ENCODE data around the gene SLC35A3. TPM values are rescaled to one million over a fixed set of nuclear protein-coding genes. Genes with fewer than 3 reads are reported as not detected.

SLC35A3 gene
- polyA plus RNA-seq, 4 donors = 17.8 to 103 (median 25.6) TPM

GRCh38 chr1:100027212-100027611 is 57.4 kb downstream of the SLC35A3 start:
- Histone ChIP-seq H3K9me3 (ENCODE audit: control insufficient read depth in 2 of 2, insufficient read depth in 1 of 2, low read depth in 1 of 2, low read length in 1 of 2) (no peaks in the 10 kb centered on the region), H3K4me1 (ENCODE audit: control insufficient read depth in 3 of 3, insufficient read depth in 2 of 3, low read depth in 1 of 3, low read length in 2 of 3) (no peaks in the 10 kb centered on the region), H3K27me3 (ENCODE audit: control insufficient read depth in 3 of 3, insufficient read depth in 3 of 3, low read length in 3 of 3) (no peaks in the 10 kb centered on the region), H3K4me3 (ENCODE audit: low read depth in 1 of 3, low read length in 3 of 3) (no peak overlapping the region), H3K36me3 (ENCODE audit: control insufficient read depth in 3 of 3, insufficient read depth in 2 of 3, low read depth in 1 of 3, low read length in 3 of 3) (peaks cover 0 to 9% (median 0%) of the 10 kb centered on the region in 3 donors), H3K27ac (ENCODE audit: low read depth in 1 of 3, low read length in 2 of 3) (no peak overlapping the region)
- 93 to 100% (median 100%) methylated on average over 1 of the region's 1 CpG for WGBS, 3 donors
- FAIRE-seq (no peak), DNase-seq (no peak)

GRCh38 chr1:100028765-100029164 is 59.0 kb downstream of the SLC35A3 start:
- Histone ChIP-seq H3K36me3 (ENCODE audit: control insufficient read depth in 3 of 3, insufficient read depth in 2 of 3, low read depth in 1 of 3, low read length in 3 of 3) (peaks cover 0 to 6% (median 0%) of the 10 kb centered on the region in 3 donors), H3K4me3 (ENCODE audit: low read depth in 1 of 3, low read length in 3 of 3) (no peak overlapping the region), H3K27ac (ENCODE audit: low read depth in 1 of 3, low read length in 2 of 3) (no peak overlapping the region), H3K9me3 (ENCODE audit: control insufficient read depth in 2 of 2, insufficient read depth in 1 of 2, low read depth in 1 of 2, low read length in 1 of 2) (no peaks in the 10 kb centered on the region), H3K27me3 (ENCODE audit: control insufficient read depth in 3 of 3, insufficient read depth in 3 of 3, low read length in 3 of 3) (no peaks in the 10 kb centered on the region), H3K4me1 (ENCODE audit: control insufficient read depth in 3 of 3, insufficient read depth in 2 of 3, low read depth in 1 of 3, low read length in 2 of 3) (no peaks in the 10 kb centered on the region)
- 74 to 90% (median 88%) methylated on average over 2 of the region's 2 CpGs for WGBS, 3 donors
- DNase-seq (peak in 1 of 2 donors; percentile 19), FAIRE-seq (no peak)

DNA sequence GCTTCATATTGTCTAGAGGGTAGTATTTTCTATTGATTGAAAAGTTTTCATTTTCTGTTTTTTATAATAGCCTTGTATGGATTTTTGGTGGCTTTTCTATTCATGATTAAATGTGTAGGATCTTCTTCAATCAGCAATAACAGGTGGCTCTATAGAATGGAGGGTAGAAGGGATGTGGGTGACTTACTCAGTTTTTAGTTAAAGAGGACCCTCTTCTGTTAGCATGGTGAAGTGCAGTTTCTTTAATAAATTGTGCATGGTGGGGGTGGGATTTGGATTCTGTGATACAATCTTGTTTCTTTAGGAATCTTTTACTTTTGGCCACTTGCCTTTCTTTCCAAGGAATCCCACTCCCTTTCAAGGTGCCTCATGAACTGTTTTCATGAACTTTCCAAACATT is 64.7 kb downstream of the SLC35A3 start:
- Histone ChIP-seq H3K9me3 (ENCODE audit: control insufficient read depth in 2 of 2, insufficient read depth in 1 of 2, low read depth in 1 of 2, low read length in 1 of 2) (no peaks in the 10 kb centered on the region), H3K4me3 (ENCODE audit: low read depth in 1 of 3, low read length in 3 of 3) (no peak overlapping the region), H3K27ac (ENCODE audit: low read depth in 1 of 3, low read length in 2 of 3) (no peak overlapping the region), H3K4me1 (ENCODE audit: control insufficient read depth in 3 of 3, insufficient read depth in 2 of 3, low read depth in 1 of 3, low read length in 2 of 3) (peaks cover 0 to 7% (median 3%) of the 10 kb centered on the region in 3 donors), H3K36me3 (ENCODE audit: control insufficient read depth in 3 of 3, insufficient read depth in 2 of 3, low read depth in 1 of 3, low read length in 3 of 3) (peaks cover 0 to 4% (median 0%) of the 10 kb centered on the region in 3 donors), H3K27me3 (ENCODE audit: control insufficient read depth in 3 of 3, insufficient read depth in 3 of 3, low read length in 3 of 3) (no peaks in the 10 kb centered on the region)
- FAIRE-seq (no peak), DNase-seq (peak in 1 of 2 donors; percentile 10)

DNA sequence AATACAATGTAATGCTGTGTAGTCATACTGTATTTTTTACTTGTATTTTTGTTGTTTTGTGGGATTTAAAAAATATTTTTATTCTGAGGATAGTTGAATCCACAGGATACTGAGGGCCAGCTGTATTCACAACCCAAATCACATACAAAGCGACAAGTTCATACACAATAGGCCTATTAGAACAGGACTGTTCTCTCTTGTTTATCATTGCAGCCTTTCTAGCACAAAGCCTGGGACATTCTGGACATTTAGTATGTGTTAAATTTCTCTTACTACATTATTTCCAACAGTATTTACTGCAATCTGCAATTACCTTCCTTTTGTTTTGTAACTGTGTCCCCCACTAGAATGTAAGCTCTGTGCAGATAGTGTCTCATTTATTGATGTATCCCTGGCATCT is 65.4 kb downstream of the SLC35A3 start:
- no peak overlapping the region for H3K4me3 ChIP-seq (ENCODE audit: low read depth in 1 of 3, low read length in 3 of 3)
- peaks cover 3 to 7% (median 3%) of the 10 kb centered on the region in 3 donors for H3K4me1 ChIP-seq (ENCODE audit: control insufficient read depth in 3 of 3, insufficient read depth in 2 of 3, low read depth in 1 of 3, low read length in 2 of 3)
- FAIRE-seq (no peak), DNase-seq (no peak)
- peaks cover 0 to 4% (median 0%) of the 10 kb centered on the region in 3 donors for H3K36me3 ChIP-seq (ENCODE audit: control insufficient read depth in 3 of 3, insufficient read depth in 2 of 3, low read depth in 1 of 3, low read length in 3 of 3)
- H3K9me3 ChIP-seq (ENCODE audit: control insufficient read depth in 2 of 2, insufficient read depth in 1 of 2, low read depth in 1 of 2, low read length in 1 of 2) = no peaks in the 10 kb centered on the region
- 93 to 97% (median 93%) methylated on average over 1 of the region's 1 CpG for WGBS, 3 donors
- H3K27me3 ChIP-seq (ENCODE audit: control insufficient read depth in 3 of 3, insufficient read depth in 3 of 3, low read length in 3 of 3) = no peaks in the 10 kb centered on the region
- no peak overlapping the region for H3K27ac ChIP-seq (ENCODE audit: low read depth in 1 of 3, low read length in 2 of 3)

DNA sequence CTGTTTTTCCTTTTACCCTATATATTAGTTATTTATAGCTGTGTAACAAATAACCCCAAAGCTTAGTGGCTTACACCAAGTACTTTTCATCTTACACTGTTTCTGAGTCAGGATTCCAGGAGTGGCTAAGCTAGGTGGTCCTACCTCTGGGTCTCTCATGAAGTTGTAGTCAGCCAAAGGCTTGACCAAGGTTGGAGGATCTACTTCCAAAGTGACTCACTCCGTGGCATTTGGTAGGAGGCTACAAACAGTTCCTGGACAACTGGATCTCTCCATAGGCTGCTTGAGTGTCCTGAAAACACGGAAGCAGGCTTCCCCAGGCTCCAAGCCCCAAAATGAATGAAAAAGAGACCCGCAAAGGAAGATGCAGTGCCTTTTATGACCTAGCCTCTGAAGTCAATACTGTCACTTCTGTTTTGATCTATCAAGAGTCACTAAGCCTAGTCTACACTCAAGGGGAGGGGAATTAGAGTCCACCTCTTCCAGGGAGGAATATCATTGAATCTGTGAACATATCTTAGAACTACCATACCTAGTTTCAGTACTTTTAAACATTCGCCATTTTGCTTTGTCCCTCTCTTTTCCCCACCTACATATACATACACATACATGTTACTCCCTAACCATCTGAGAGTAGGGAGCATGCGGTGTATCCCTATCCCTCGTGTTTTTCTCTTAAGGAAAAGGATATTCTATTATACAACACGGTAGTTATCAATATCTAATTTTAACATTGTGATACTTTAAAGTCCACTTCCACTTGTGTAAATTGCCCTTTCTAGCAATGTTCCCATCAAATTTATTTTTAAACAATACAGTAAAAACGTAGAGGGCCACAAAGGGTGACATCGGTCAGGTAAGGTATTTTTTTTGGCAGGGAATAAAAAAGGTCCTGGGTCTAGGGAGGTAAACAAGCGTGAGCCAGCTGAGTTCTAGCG is 67.2 kb downstream of the SLC35A3 start:
- WGBS, 3 donors = 13 to 23% (median 23%) methylated on average over 11 of the region's 11 CpGs
- Histone ChIP-seq H3K4me1 (ENCODE audit: control insufficient read depth in 3 of 3, insufficient read depth in 2 of 3, low read depth in 1 of 3, low read length in 2 of 3) (peaks cover 3 to 7% (median 3%) of the 10 kb centered on the region in 3 donors), H3K36me3 (ENCODE audit: control insufficient read depth in 3 of 3, insufficient read depth in 2 of 3, low read depth in 1 of 3, low read length in 3 of 3) (peaks cover 0 to 7% (median 0%) of the 10 kb centered on the region in 3 donors), H3K27ac (ENCODE audit: low read depth in 1 of 3, low read length in 2 of 3) (peak overlapping the region; percentile 96 to 100 (median 99)), H3K4me3 (ENCODE audit: low read depth in 1 of 3, low read length in 3 of 3) (peak overlapping the region; percentile 73 to 99 (median 89)), H3K27me3 (ENCODE audit: control insufficient read depth in 3 of 3, insufficient read depth in 3 of 3, low read length in 3 of 3) (no peaks in the 10 kb centered on the region), H3K9me3 (ENCODE audit: control insufficient read depth in 2 of 2, insufficient read depth in 1 of 2, low read depth in 1 of 2, low read length in 1 of 2) (no peaks in the 10 kb centered on the region)
- FAIRE-seq (no peak), DNase-seq (peak; percentile 48 to 54)

DNA sequence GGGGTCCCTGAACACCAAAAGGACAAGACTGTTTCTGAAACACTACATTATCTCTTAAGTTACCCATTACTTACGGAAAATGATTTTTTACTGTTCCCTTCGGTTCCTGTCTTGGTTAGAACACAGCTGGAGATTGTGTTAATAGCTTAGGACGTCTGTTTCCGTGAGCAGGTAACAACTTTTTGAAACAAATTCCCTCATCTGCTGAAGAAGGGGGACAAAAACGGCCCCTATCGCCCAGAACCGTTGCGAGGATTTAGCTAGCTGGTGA is 67.8 kb downstream of the SLC35A3 start:
- Histone ChIP-seq H3K27ac (ENCODE audit: low read depth in 1 of 3, low read length in 2 of 3) (peak overlapping the region; percentile 96 to 100 (median 99)), H3K4me3 (ENCODE audit: low read depth in 1 of 3, low read length in 3 of 3) (peak overlapping the region; percentile 73 to 99 (median 89)), H3K36me3 (ENCODE audit: control insufficient read depth in 3 of 3, insufficient read depth in 2 of 3, low read depth in 1 of 3, low read length in 3 of 3) (peaks cover 0 to 7% (median 0%) of the 10 kb centered on the region in 3 donors), H3K9me3 (ENCODE audit: control insufficient read depth in 2 of 2, insufficient read depth in 1 of 2, low read depth in 1 of 2, low read length in 1 of 2) (no peaks in the 10 kb centered on the region), H3K4me1 (ENCODE audit: control insufficient read depth in 3 of 3, insufficient read depth in 2 of 3, low read depth in 1 of 3, low read length in 2 of 3) (peaks cover 3 to 7% (median 3%) of the 10 kb centered on the region in 3 donors), H3K27me3 (ENCODE audit: control insufficient read depth in 3 of 3, insufficient read depth in 3 of 3, low read length in 3 of 3) (no peaks in the 10 kb centered on the region)
- DNase-seq (no peak), FAIRE-seq (no peak)
- 0 to 1% (median 0%) methylated on average over 8 of the region's 8 CpGs for WGBS, 3 donors

- peaks cover 3 to 7% (median 3%) of the 10 kb centered on the region in 3 donors for H3K4me1 ChIP-seq (ENCODE audit: control insufficient read depth in 3 of 3, insufficient read depth in 2 of 3, low read depth in 1 of 3, low read length in 2 of 3)
- H3K4me3 ChIP-seq (ENCODE audit: low read depth in 1 of 3, low read length in 3 of 3) = peak overlapping the region; percentile 73 to 99 (median 89)
- FAIRE-seq (no peak), DNase-seq (peak; percentile 89 to 96)
- H3K27me3 ChIP-seq (ENCODE audit: control insufficient read depth in 3 of 3, insufficient read depth in 3 of 3, low read length in 3 of 3) = no peaks in the 10 kb centered on the region
- H3K36me3 ChIP-seq (ENCODE audit: control insufficient read depth in 3 of 3, insufficient read depth in 2 of 3, low read depth in 1 of 3, low read length in 3 of 3) = peaks cover 0 to 7% (median 0%) of the 10 kb centered on the region in 3 donors
- no peaks in the 10 kb centered on the region for H3K9me3 ChIP-seq (ENCODE audit: control insufficient read depth in 2 of 2, insufficient read depth in 1 of 2, low read depth in 1 of 2, low read length in 1 of 2)
- WGBS, 3 donors = 0 to 1% (median 0%) methylated on average over 50 to 87 of the region's 87 CpGs
- H3K27ac ChIP-seq (ENCODE audit: low read depth in 1 of 3, low read length in 2 of 3) = peak overlapping the region; percentile 96 to 100 (median 99)
Observed at GRCh38 chr1:100037927-100038659, 68.3 kb downstream of the SLC35A3 start.

DNA sequence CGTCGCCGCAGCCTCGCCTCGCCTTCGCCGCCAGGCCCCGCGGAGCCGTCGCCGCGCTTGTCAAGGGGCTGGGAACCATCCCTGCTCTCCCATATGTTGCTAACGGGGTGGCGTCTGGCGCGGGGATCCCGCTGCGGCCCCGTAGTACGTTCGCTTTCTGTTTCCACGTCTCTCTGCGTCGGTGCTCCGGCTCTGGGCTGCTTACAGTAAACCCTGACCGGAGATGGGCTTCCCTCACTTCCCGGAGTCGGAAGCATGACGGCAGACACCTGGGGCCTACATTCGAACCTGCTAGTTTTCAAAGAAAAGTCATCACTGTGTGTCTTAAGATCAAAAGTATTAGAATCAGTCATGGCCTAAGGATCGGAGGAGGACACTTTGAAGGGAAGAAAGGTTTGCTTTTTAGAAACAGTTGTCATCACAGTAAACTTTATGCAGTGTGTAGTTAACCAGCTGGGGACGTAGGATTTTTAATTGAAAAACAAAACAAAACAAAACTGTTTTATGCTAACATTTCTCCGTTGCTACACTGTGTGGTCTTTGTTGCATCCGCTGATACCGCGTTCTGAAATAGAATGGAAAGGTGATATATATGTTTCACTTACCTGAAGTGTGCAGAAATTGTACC is 69.0 kb downstream of the SLC35A3 start:
- Histone ChIP-seq H3K36me3 (ENCODE audit: control insufficient read depth in 3 of 3, insufficient read depth in 2 of 3, low read depth in 1 of 3, low read length in 3 of 3) (peaks cover 0 to 7% (median 0%) of the 10 kb centered on the region in 3 donors), H3K4me1 (ENCODE audit: control insufficient read depth in 3 of 3, insufficient read depth in 2 of 3, low read depth in 1 of 3, low read length in 2 of 3) (peaks cover 3 to 7% (median 3%) of the 10 kb centered on the region in 3 donors), H3K27me3 (ENCODE audit: control insufficient read depth in 3 of 3, insufficient read depth in 3 of 3, low read length in 3 of 3) (no peaks in the 10 kb centered on the region), H3K27ac (ENCODE audit: low read depth in 1 of 3, low read length in 2 of 3) (peak overlapping the region; percentile 96 to 100 (median 99)), H3K9me3 (ENCODE audit: control insufficient read depth in 2 of 2, insufficient read depth in 1 of 2, low read depth in 1 of 2, low read length in 1 of 2) (no peaks in the 10 kb centered on the region), H3K4me3 (ENCODE audit: low read depth in 1 of 3, low read length in 3 of 3) (peak overlapping the region; percentile 73 to 99 (median 89))
- DNase-seq (peak; percentile 80 to 92), FAIRE-seq (no peak)
- WGBS, 3 donors = 0 to 1% (median 0%) methylated on average over 37 of the region's 37 CpGs

All from small intestine (tissue), 7 donors.